ENCODE results near the gene PNMA8A.

DNA sequence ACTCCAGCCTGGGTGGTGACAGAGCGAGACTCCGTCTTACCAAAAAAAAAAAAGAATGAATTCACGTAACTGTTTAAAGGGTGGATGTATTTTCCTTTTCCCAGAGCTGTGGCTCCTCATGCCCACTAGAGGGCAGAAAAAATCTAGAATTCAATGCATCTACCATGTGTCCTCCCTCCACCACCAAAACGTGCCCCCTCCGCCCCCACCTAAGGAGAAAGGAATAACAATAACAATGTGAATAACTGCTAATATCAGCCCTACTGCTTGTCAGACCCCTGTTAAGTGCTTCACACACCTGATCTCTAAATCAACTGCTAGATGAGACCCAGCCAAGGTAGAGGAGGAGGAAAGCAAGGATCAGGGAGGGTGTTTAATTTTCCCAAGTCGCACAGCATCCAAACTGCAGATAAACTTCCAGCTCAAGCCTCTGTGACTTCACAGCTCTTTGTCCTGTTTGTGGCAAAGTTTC lies 44.6 kb upstream of the PNMA8A start:
- peak in 3 of 4 experiments; percentile 47 to 67 (median 61) for TF ChIP-seq CTCF (IDR thresholded peaks at IDR 0.05)
- no peak for TF ChIP-seq POLR2A (IDR thresholded peaks at IDR 0.05)
- no peak for TF ChIP-seq POLR2AphosphoS5 (IDR thresholded peaks at IDR 0.05)
